ENCODE results near the gene CYP26B1. TPM values are rescaled to one million over a fixed set of nuclear protein-coding genes. Genes with fewer than 3 reads are reported as not detected.

Gene CYP26B1
- total and polyA plus RNA-seq, 4 donors, result 0.47 to 1.8 (median 0.65) TPM

- H3K4me1 ChIP-seq (ENCODE audit: control insufficient read depth in 4 of 4, insufficient read depth in 4 of 4, low read length in 3 of 4), result no peaks in the 10 kb centered on the region
- no peak overlapping the region for H3K9ac ChIP-seq (ENCODE audit: low read depth in 1 of 2, low read length in 2 of 2)
- no peak overlapping the region for H3K27ac ChIP-seq (ENCODE audit: low read depth in 1 of 2, low read length in 2 of 2)
- TF ChIP-seq RXRA (IDR thresholded peaks at IDR 0.05) (no peak), JUND (IDR thresholded peaks at IDR 0.05) (no peak), RAD21 (IDR thresholded peaks at IDR 0.05) (no peak), ZBTB33 (IDR thresholded peaks at IDR 0.05) (no peak)
- WGBS, result 82% methylated on average over 4 of the region's 4 CpGs
- no peak overlapping the region for H3K4me3 ChIP-seq (ENCODE audit: low read depth in 1 of 3, low read length in 3 of 3)
- peak; percentile 4 for DNase-seq (ENCODE audit: low spot score)
- H3K9me3 ChIP-seq (ENCODE audit: control insufficient read depth in 4 of 4, low read length in 3 of 4), result no peaks in the 10 kb centered on the region
- peaks cover 0 to 8% (median 0%) of the 10 kb centered on the region in 4 donors for H3K27me3 ChIP-seq (ENCODE audit: control insufficient read depth in 4 of 4, insufficient read depth in 4 of 4, low read length in 3 of 4)
- H3K36me3 ChIP-seq (ENCODE audit: control insufficient read depth in 4 of 4, insufficient read depth in 3 of 4, low read depth in 1 of 4, low read length in 3 of 4), result no peaks in the 10 kb centered on the region
Measured at GRCh38 chr2:72094701-72095100, 53.0 kb downstream of the CYP26B1 start.

- H3K4me3 ChIP-seq (ENCODE audit: low read depth in 1 of 3, low read length in 3 of 3), result no peak overlapping the region
- H3K9ac ChIP-seq (ENCODE audit: low read depth in 1 of 2, low read length in 2 of 2), result no peak overlapping the region
- peaks cover 0 to 4% (median 0%) of the 10 kb centered on the region in 4 donors for H3K27me3 ChIP-seq (ENCODE audit: control insufficient read depth in 4 of 4, insufficient read depth in 4 of 4, low read length in 3 of 4)
- H3K27ac ChIP-seq (ENCODE audit: low read depth in 1 of 2, low read length in 2 of 2), result no peak overlapping the region
- H3K36me3 ChIP-seq (ENCODE audit: control insufficient read depth in 4 of 4, insufficient read depth in 3 of 4, low read depth in 1 of 4, low read length in 3 of 4), result no peaks in the 10 kb centered on the region
- no peaks in the 10 kb centered on the region for H3K4me1 ChIP-seq (ENCODE audit: control insufficient read depth in 4 of 4, insufficient read depth in 4 of 4, low read length in 3 of 4)
- DNase-seq (ENCODE audit: low spot score), result no peak
- TF ChIP-seq MAX (IDR thresholded peaks at IDR 0.05) (no peak), CTCF (IDR thresholded peaks at IDR 0.05; ENCODE audit: low read depth, low read length, missing input control) (no peak), GABPA (IDR thresholded peaks at IDR 0.05 in 1 of 2, conservative IDR thresholded peaks at IDR 0.05 in 1 of 2) (no peak), RAD21 (IDR thresholded peaks at IDR 0.05) (no peak), SP1 (IDR thresholded peaks at IDR 0.05) (no peak), HNF4A (conservative IDR thresholded peaks at IDR 0.05) (no peak), FOXA1 (IDR thresholded peaks at IDR 0.05) (no peak), ZBTB33 (IDR thresholded peaks at IDR 0.05) (no peak)
- 79% methylated on average over 6 of the region's 6 CpGs for WGBS
- no peaks in the 10 kb centered on the region for H3K9me3 ChIP-seq (ENCODE audit: control insufficient read depth in 4 of 4, low read length in 3 of 4)
Measured at GRCh38 chr2:72092111-72092510, 55.6 kb downstream of the CYP26B1 start.

All from liver (tissue), 9 donors.